K562 (cell line): ENCODE data around the gene PRKAA1. TPM values are rescaled to one million over a fixed set of nuclear protein-coding genes. Genes with fewer than 3 reads are reported as not detected.

Experiments used
- ARHGAP35 ChIP-seq: fragments of 450-650 bp; IDR thresholded peaks from 2 replicates; pipeline ENCODE4 v1.6.1; 2018; ENCODE audit not compliant: partially characterized antibody
- ATF6 ChIP-seq: sonication (generic); formaldehyde crosslinking; IDR thresholded peaks from 2 replicates; pipeline ENCODE4 v1.4.0; 2020; ENCODE audit warnings: mild to moderate bottlenecking, missing genetic modification reagents
- BMI1 ChIP-seq: fragments of 150-350 bp; IDR thresholded peaks from 2 replicates; pipeline ENCODE4 v1.6.1; 2014; ENCODE audit warnings: low read length
- CBX8 ChIP-seq: fragments of 200-600 bp; sonication (generic); IDR thresholded peaks from 2 replicates; pipeline ENCODE4 v1.6.1; 2012; ENCODE audit warnings: borderline replicate concordance, mixed run types, low read depth, mild to moderate bottlenecking, moderate library complexity, mixed read lengths, low read length, control low read depth, inconsistent platforms; ENCODE audit not compliant: poor library complexity, severe bottlenecking; ENCODE audit errors: extremely low read depth
- DACH1 ChIP-seq: fragments of 450-650 bp; IDR thresholded peaks from 2 replicates; pipeline ENCODE4 v1.6.1; 2018; ENCODE audit not compliant: partially characterized antibody
- EGR1 ChIP-seq: fragments of 450-650 bp; conservative IDR thresholded peaks from 2 replicates; pipeline ENCODE4 v1.6.1; 2017; ENCODE audit warnings: mild to moderate bottlenecking
- ESRRA ChIP-seq: fragments of 450-650 bp; IDR thresholded peaks from 2 replicates; pipeline ENCODE4 v1.6.1; 2014; ENCODE audit warnings: low read depth, mild to moderate bottlenecking, moderate library complexity, borderline replicate concordance
- ETV5 ChIP-seq: sonication (generic); formaldehyde crosslinking; IDR thresholded peaks from 2 replicates; pipeline ENCODE4 v1.4.0; 2020; ENCODE audit warnings: low read depth, mild to moderate bottlenecking, missing genetic modification reagents
- HCFC1 ChIP-seq: IDR thresholded peaks from 2 replicates; pipeline ENCODE4 v1.6.1; 2012; ENCODE audit warnings: low read depth, low read length, improper control_type of control experiment
- HDAC1 ChIP-seq, 2 experiments: fragments of 450-650 bp; IDR thresholded peaks; 2 replicates each; pipeline ENCODE4 v1.6.1; 2016 to 2017; ENCODE audit warnings: inconsistent platforms in 1 of 2, mild to moderate bottlenecking in 1 of 2, moderate library complexity in 1 of 2
- HNRNPL ChIP-seq: fragments of 200-400 bp; formaldehyde crosslinking; IDR thresholded peaks from 2 replicates; pipeline ENCODE4 v1.6.1; 2017; ENCODE audit warnings: low read depth, mild to moderate bottlenecking, low read length
- ILK ChIP-seq: fragments of 450-650 bp; IDR thresholded peaks from 2 replicates; pipeline ENCODE4 v1.6.1; 2016; ENCODE audit warnings: missing genetic modification characterization, low read depth, mild to moderate bottlenecking, missing compliant biosample characterization, moderate library complexity, borderline replicate concordance
- L3MBTL2 ChIP-seq: fragments of 450-650 bp; IDR thresholded peaks from 2 replicates; pipeline ENCODE4 v1.6.1; 2016; ENCODE audit warnings: mild to moderate bottlenecking, moderate library complexity
- MIER1 ChIP-seq: fragments of 450-650 bp; IDR thresholded peaks from 2 replicates; pipeline ENCODE4 v1.6.1; 2016; ENCODE audit warnings: antibody characterized with exemption, mild to moderate bottlenecking, low read depth
- MXD1 ChIP-seq: fragments of 250-450 bp; sonication (Bioruptor Pico); IDR thresholded peaks from 2 replicates; pipeline ENCODE4 v1.8.0; 2021; ENCODE audit warnings: borderline replicate concordance, mild to moderate bottlenecking, moderate library complexity; ENCODE audit not compliant: poor library complexity, severe bottlenecking
- NCOA4 ChIP-seq: fragments of 450-650 bp; IDR thresholded peaks from 2 replicates; pipeline ENCODE4 v1.6.1; 2018; ENCODE audit warnings: mild to moderate bottlenecking; ENCODE audit not compliant: partially characterized antibody
- POLR2A ChIP-seq: fragments of 450-650 bp; conservative IDR thresholded peaks from 2 replicates; pipeline ENCODE4 v1.6.1; 2016
- PTRF ChIP-seq: fragments of 450-650 bp; IDR thresholded peaks from 2 replicates; pipeline ENCODE4 v1.6.1; 2016; ENCODE audit warnings: mild to moderate bottlenecking, missing genetic modification characterization, missing compliant biosample characterization
- SMAD4 ChIP-seq: fragments of 250-450 bp; sonication (Bioruptor Pico); conservative IDR thresholded peaks from 2 replicates; pipeline ENCODE4 v1.8.0; 2021; ENCODE audit warnings: inconsistent platforms, mild to moderate bottlenecking, moderate library complexity
- TCFL5 ChIP-seq: fragments of 250-450 bp; sonication (Bioruptor Pico); conservative IDR thresholded peaks from 2 replicates; pipeline ENCODE4 v1.6.1; 2021; ENCODE audit warnings: mild to moderate bottlenecking, moderate library complexity, matching md5 sums
- ZBTB2 ChIP-seq: fragments of 450-650 bp; IDR thresholded peaks from 2 replicates; pipeline ENCODE4 v1.6.1; 2016; ENCODE audit warnings: antibody characterized with exemption
- ZKSCAN1 ChIP-seq: fragments of 150-350 bp; IDR thresholded peaks from 2 replicates; pipeline ENCODE4 v1.6.1; 2016; ENCODE audit warnings: low read depth, low read length
- ZNF124 ChIP-seq: sonication (generic); formaldehyde crosslinking; IDR thresholded peaks from 2 replicates; pipeline ENCODE4 v1.8.1; 2022; ENCODE audit warnings: missing genetic modification reagents
- ZNF561 ChIP-seq: fragments of 450-650 bp; formaldehyde crosslinking; conservative IDR thresholded peaks from 2 replicates; pipeline ENCODE4 v1.4.0; 2020; ENCODE audit warnings: mild to moderate bottlenecking, moderate library complexity
- polyA plus RNA-seq, 8 experiments: library from polyadenylated mRNA; depleted of rRNA in 4 of 8; stranded (reverse) in 5 of 8; unstranded in 3 of 8; fragments of >200 nt; fragmentation: Nextera tagmentation in 2 of 8; fragmentation: Illumina TruSeq in 1 of 8; extraction: Ambion mirVana in 2 of 8; extraction: Trizol in 1 of 8; gene quantifications; 2 replicates each; pipeline versions ENCODE4 v1.2.1 to v1.2.3, GENCODE V29; 2011 to 2014; ENCODE audit warnings: inconsistent platforms in 1 of 8, missing spikeins in 1 of 8
- total RNA-seq, 7 experiments: library from RNA; depleted of rRNA in 6 of 7; stranded (reverse); fragments of >200 nt in 6 of 7; fragmentation: Illumina TruSeq in 2 of 7; extraction: Trizol in 2 of 7; gene quantifications; 2 replicates each; pipeline versions ENCODE4 v1.2.1 to v1.2.3, GENCODE V29; 2011 to 2021; ENCODE audit warnings: low replicate concordance in 1 of 7

The PRKAA1 gene
- total and polyA plus RNA-seq, 9 of the 15 experiments (the other 6 are each of a cell fraction or from before 2014, with no cell fraction given) = 24.5 to 84.0 (median 51.4) TPM

GRCh38 chr5:40755093-40755406 lies 43.1 kb downstream of the PRKAA1 start (continued):
- TF ChIP-seq ZNF124 (CRISPR knock-in tag) (no peak), HCFC1 (no peak; the same call in 1 of the 2 replicates), HNRNPL (no peak), ESRRA (no peak), MXD1 (no peak), ZKSCAN1 (no peak), CBX8 (no peak), SMAD4 (CRISPR knock-in tag) (peak; percentile 53), NCOA4 (no peak), EGR1 (no peak), TCFL5 (CRISPR knock-in tag) (no peak), L3MBTL2 (no peak; the same call in 1 of the 2 replicates), ATF6 (CRISPR knock-in tag) (no peak), POLR2A (no peak), BMI1 (no peak), ETV5 (CRISPR knock-in tag) (no peak), ARHGAP35 (no peak), DACH1 (no peak), ZBTB2 (no peak), MIER1 (no peak), HDAC1 (IDR thresholded peaks at IDR 0.05) (no peak), ZNF561 (CRISPR knock-in tag) (no peak), PTRF (tag) (no peak), ILK (tag) (no peak)
